NCI-H460 (cell line): ENCODE data around the gene RGS7. TPM values are rescaled to one million over a fixed set of nuclear protein-coding genes. Genes with fewer than 3 reads are reported as not detected.
"Not testable (repeated sequence)": the region's sequence is repeated elsewhere in the genome, so short reads cannot be mapped to it uniquely, and the experiment has no call there.

Experiments
- DNase-seq: peaks from one replicate; pipeline ENCODE4 v3.0.0-alpha.2; 2016; ENCODE audit warnings: low read depth; ENCODE audit errors: extremely low read depth
- total RNA-seq: library from RNA; depleted of rRNA; stranded (reverse); fragments of >200 nt; shearing (Covaris generic); gene quantifications from 2 replicates; pipeline ENCODE4 v1.2.3, GENCODE V29; 2014

Gene RGS7
- total RNA-seq, 1 experiment from 2014 or later, result 0.10 TPM

GRCh38 chr1:240941701-240942370, 415.2 kb downstream of the RGS7 start:
- DNase-seq, result no peak

- DNase-seq, result no peak
Observed at GRCh38 chr1:240936911-240937668, 419.9 kb downstream of the RGS7 start.

- DNase-seq, result no peak
Observed at GRCh38 chr1:240935920-240936319, 421.1 kb downstream of the RGS7 start.

GRCh38 chr1:240931031-240931430, 426.0 kb downstream of the RGS7 start:
- DNase-seq, result no peak

- no peak for DNase-seq
Observed at GRCh38 chr1:240928265-240928664, 428.7 kb downstream of the RGS7 start.

- DNase-seq, result no peak
Observed at GRCh38 chr1:240927821-240928220, 429.2 kb downstream of the RGS7 start.

GRCh38 chr1:240925273-240925672, 431.7 kb downstream of the RGS7 start:
- DNase-seq, result no peak

GRCh38 chr1:240917976-240918375, 439.0 kb downstream of the RGS7 start:
- DNase-seq, result no peak

GRCh38 chr1:240914506-240914905, 442.5 kb downstream of the RGS7 start:
- no peak for DNase-seq

- DNase-seq, result no peak
Observed at GRCh38 chr1:240912821-240913220, 444.2 kb downstream of the RGS7 start.

- no peak for DNase-seq
Observed at GRCh38 chr1:240909701-240910457, 447.1 kb downstream of the RGS7 start.

- no peak for DNase-seq
Observed at GRCh38 chr1:240906477-240906876, 450.5 kb downstream of the RGS7 start.

GRCh38 chr1:240905225-240905765, 451.7 kb downstream of the RGS7 start:
- DNase-seq, result no peak

- DNase-seq, result not testable (repeated sequence)
Observed at GRCh38 chr1:240895424-240895823, 461.6 kb downstream of the RGS7 start.

- DNase-seq, result no peak
Observed at GRCh38 chr1:240888787-240889048, 468.3 kb downstream of the RGS7 start.

GRCh38 chr1:240888039-240888786, 468.8 kb downstream of the RGS7 start:
- peak; percentile 45 for DNase-seq

GRCh38 chr1:240883490-240883889, 473.5 kb downstream of the RGS7 start:
- DNase-seq, result no peak

- not testable (repeated sequence) for DNase-seq
Observed at GRCh38 chr1:240882656-240883308, 474.2 kb downstream of the RGS7 start.

GRCh38 chr1:240878631-240879030, 478.4 kb downstream of the RGS7 start:
- no peak for DNase-seq

- DNase-seq, result no peak
Observed at GRCh38 chr1:240877605-240878004, 479.4 kb downstream of the RGS7 start.
